A549 (cell line): ENCODE results near the gene TSPAN4. TPM values are rescaled to one million over a fixed set of nuclear protein-coding genes. Genes with fewer than 3 reads are reported as not detected.

Experiments
- ATAC-seq, 2 experiments: fragments of 200-7000 bp in 1 of 2; fragments of >200 bp in 1 of 2; cut with Nextera tagmentation in 1 of 2; cut with Tn5 transposase in 1 of 2; 3 replicates each; pipeline versions ENCODE4 v1.8.0 to v1.9.1; 2018 to 2020; ENCODE audit warnings: mild to moderate bottlenecking in 1 of 2, moderate library complexity in 1 of 2
- CTCF ChIA-PET: fragments of 300-600 bp; sonication (Branson Sonifier 250); formaldehyde crosslinking; extraction: SDS; loops from one replicate; lab custom pipeline; 2021; ENCODE audit warnings: antibody characterized with exemption, inconsistent platforms; lab: Yijun Ruan, JAX
- POLR2A ChIA-PET: fragments of 350-600 bp; formaldehyde crosslinking; extraction: SDS; loops from one replicate; lab custom pipeline; 2021; ENCODE audit warnings: antibody characterized with exemption, inconsistent platforms; lab: Yijun Ruan, JAX
- DNase-seq, 2 experiments: peaks; one replicate each; pipeline versions ENCODE4 v3.0.0 to v3.0.0-alpha.2; 2011 to 2016; ENCODE audit warnings: low read depth in 1 of 2, low spot score in 1 of 2
- FAIRE-seq: peaks from 2 replicates; lab custom pipeline; 2011; peaks lifted over from hg19 to GRCh38; lab: Jason Lieb, UNC
- H3K27ac ChIP-seq, 2 experiments: fragments of >200 bp; sonication (Bioruptor Twin); formaldehyde crosslinking; 3 replicates each; pipeline ENCODE4 v1.5.1; 2016 to 2017
- H3K4me1 ChIP-seq: fragments of >200 bp; sonication (Bioruptor Twin); formaldehyde crosslinking; 3 replicates; pipeline ENCODE4 v1.6.1; 2016
- H3K4me2 ChIP-seq: fragments of >200 bp; sonication (Bioruptor Twin); formaldehyde crosslinking; 3 replicates; pipeline ENCODE4 v1.6.1; 2016
- H3K4me3 ChIP-seq: fragments of >200 bp; sonication (Bioruptor Twin); formaldehyde crosslinking; 3 replicates; pipeline ENCODE4 v1.5.1; 2016
- H3K9me3 ChIP-seq: fragments of >200 bp; sonication (Bioruptor Twin); formaldehyde crosslinking; 3 replicates; pipeline ENCODE4 v1.6.1; 2016
- BHLHE40 ChIP-seq: IDR thresholded peaks from 2 replicates; pipeline ENCODE4 v1.6.1; 2012; ENCODE audit warnings: low read depth, low read length, inconsistent platforms
- CBX8 ChIP-seq: fragments of 200-600 bp; sonication (generic); IDR thresholded peaks from 2 replicates; pipeline ENCODE4 v1.6.1; 2016
- CHD4 ChIP-seq: fragments of 200-600 bp; sonication (generic); IDR thresholded peaks from 2 replicates; pipeline ENCODE4 v1.6.1; 2016; ENCODE audit warnings: antibody characterized with exemption, mild to moderate bottlenecking, borderline replicate concordance
- EHF ChIP-seq: fragments of 250-450 bp; sonication (Bioruptor Pico); IDR thresholded peaks from 2 replicates; pipeline ENCODE4 v1.5.0; 2020; ENCODE audit warnings: mild to moderate bottlenecking
- EHMT2 ChIP-seq: fragments of 200-600 bp; sonication (generic); IDR thresholded peaks from 2 replicates; pipeline ENCODE4 v1.6.1; 2016; ENCODE audit warnings: antibody characterized with exemption, low read depth, mild to moderate bottlenecking, moderate library complexity
- EP300 ChIP-seq, 2 experiments: fragments of >200 bp; sonication (Bioruptor Twin); formaldehyde crosslinking; IDR thresholded peaks; 2 replicates in 1 of 2; 3 replicates in 1 of 2; pipeline ENCODE4 v1.6.1; 2016 to 2017
- FOSB ChIP-seq: fragments of 250-450 bp; sonication (Bioruptor Pico); IDR thresholded peaks from 2 replicates; pipeline ENCODE4 v1.5.0; 2020; ENCODE audit warnings: mild to moderate bottlenecking, moderate library complexity
- FOSL2 ChIP-seq, 2 experiments: fragments of 450-650 bp in 1 of 2; fragments of >200 bp in 1 of 2; sonication (Bioruptor Twin) in 1 of 2; formaldehyde crosslinking; IDR thresholded peaks; 2 replicates each; pipeline versions ENCODE4 v1.5.0 to v1.6.1; 2016 to 2020; ENCODE audit warnings: mild to moderate bottlenecking in 1 of 2, moderate library complexity in 1 of 2
- HEYL ChIP-seq: fragments of 250-450 bp; sonication (Bioruptor Pico); IDR thresholded peaks from 2 replicates; pipeline ENCODE4 v1.8.0; 2021; ENCODE audit warnings: mild to moderate bottlenecking, moderate library complexity
- HOXA7 ChIP-seq: fragments of 250-450 bp; sonication (Bioruptor Pico); IDR thresholded peaks from 2 replicates; pipeline ENCODE4 v1.5.0; 2020; ENCODE audit warnings: mild to moderate bottlenecking, moderate library complexity
- JUN ChIP-seq, 2 experiments: fragments of >200 bp; sonication (Bioruptor Twin); formaldehyde crosslinking; IDR thresholded peaks; 2 replicates in 1 of 2; 3 replicates in 1 of 2; pipeline ENCODE4 v1.6.1; 2016 to 2017
- JUNB ChIP-seq: fragments of >200 bp; sonication (Bioruptor Twin); formaldehyde crosslinking; IDR thresholded peaks from 2 replicates; pipeline ENCODE4 v1.6.1; 2016
- NFE2L2 ChIP-seq: fragments of 150-350 bp; conservative IDR thresholded peaks from 2 replicates; pipeline ENCODE4 v1.6.1; 2014; ENCODE audit warnings: low read length
- PHF8 ChIP-seq: fragments of 200-600 bp; sonication (generic); IDR thresholded peaks from 2 replicates; pipeline ENCODE4 v1.6.1; 2016; ENCODE audit warnings: low read depth, mild to moderate bottlenecking, antibody characterized with exemption, moderate library complexity, borderline replicate concordance
- POLR2A ChIP-seq: IDR thresholded peaks from 2 replicates; pipeline ENCODE4 v1.6.1; 2012; ENCODE audit warnings: mild to moderate bottlenecking, low read length
- POLR2AphosphoS2 ChIP-seq: conservative IDR thresholded peaks from 2 replicates; pipeline ENCODE4 v1.6.1; 2012; ENCODE audit warnings: low read length, improper control_type of control experiment, inconsistent platforms
- RAD21 ChIP-seq, 2 experiments: fragments of >200 bp in 1 of 2; sonication (Bioruptor Twin) in 1 of 2; formaldehyde crosslinking in 1 of 2; IDR thresholded peaks in 1 of 2; conservative IDR thresholded peaks in 1 of 2; 2 replicates in 1 of 2; 3 replicates in 1 of 2; pipeline ENCODE4 v1.6.1; 2012 to 2018; ENCODE audit warnings: inconsistent platforms in 1 of 2
- RARB ChIP-seq: fragments of 250-450 bp; sonication (Bioruptor Pico); IDR thresholded peaks from 2 replicates; pipeline ENCODE4 v1.8.0; 2021; ENCODE audit warnings: mild to moderate bottlenecking, moderate library complexity
- SMC3 ChIP-seq: fragments of >200 bp; sonication (Bioruptor Twin); formaldehyde crosslinking; IDR thresholded peaks from 3 replicates; pipeline ENCODE4 v1.6.1; 2018; ENCODE audit warnings: inconsistent platforms
- SREBF2 ChIP-seq: fragments of 450-650 bp; IDR thresholded peaks from 2 replicates; pipeline ENCODE4 v1.6.1; 2014; ENCODE audit warnings: mild to moderate bottlenecking, moderate library complexity
- TFCP2L1 ChIP-seq: fragments of 250-450 bp; sonication (Bioruptor Pico); IDR thresholded peaks from 2 replicates; pipeline ENCODE4 v1.5.0; 2021; ENCODE audit warnings: mild to moderate bottlenecking
- ZFP36 ChIP-seq: fragments of 450-650 bp; IDR thresholded peaks from 2 replicates; pipeline ENCODE4 v1.6.1; 2014; ENCODE audit warnings: borderline replicate concordance; ENCODE audit not compliant: partially characterized antibody
- ZSCAN20 ChIP-seq: fragments of 250-450 bp; sonication (Bioruptor Pico); IDR thresholded peaks from 2 replicates; pipeline ENCODE4 v1.8.0; 2022; ENCODE audit warnings: mild to moderate bottlenecking, moderate library complexity
- WGBS: methylation state at CpG from one replicate; pipeline ENCODE4 v1.1.6; 2017; ENCODE audit errors: missing lambda C conversion rate; 5-methylcytosine and 5-hydroxymethylcytosine counted together
- polyA plus RNA-seq, 4 experiments: library from polyadenylated mRNA; depleted of rRNA in 3 of 4; stranded (reverse); fragments of >200 nt; fragmentation: RNase III in 1 of 4; extraction: RNeasy Plus Mini Kit Qiagen cat#74134 plus additional on column Dnase treatment in 1 of 4; gene quantifications; 2 replicates in 3 of 4; 3 replicates in 1 of 4; pipeline ENCODE4 v1.2.3, GENCODE V29; 2011 to 2017
- TF ChIP-seq, protein P1 (sequence below): fragments of 450-650 bp; IDR thresholded peaks from 2 replicates; pipeline ENCODE4 v1.6.1; 2014; ENCODE audit warnings: antibody characterized with exemption
- TF ChIP-seq, protein P2 (sequence below): IDR thresholded peaks from 2 replicates; pipeline ENCODE4 v1.6.1; 2012
- TF ChIP-seq, protein P3 (sequence below): fragments of >200 bp; sonication (Bioruptor Twin); formaldehyde crosslinking; IDR thresholded peaks from 3 replicates; pipeline ENCODE4 v1.6.1; 2016

The TSPAN4 gene
- polyA plus RNA-seq, 2 of the 4 experiments (the other 2 are of a cell fraction), result 83.5 to 145 TPM

DNA sequence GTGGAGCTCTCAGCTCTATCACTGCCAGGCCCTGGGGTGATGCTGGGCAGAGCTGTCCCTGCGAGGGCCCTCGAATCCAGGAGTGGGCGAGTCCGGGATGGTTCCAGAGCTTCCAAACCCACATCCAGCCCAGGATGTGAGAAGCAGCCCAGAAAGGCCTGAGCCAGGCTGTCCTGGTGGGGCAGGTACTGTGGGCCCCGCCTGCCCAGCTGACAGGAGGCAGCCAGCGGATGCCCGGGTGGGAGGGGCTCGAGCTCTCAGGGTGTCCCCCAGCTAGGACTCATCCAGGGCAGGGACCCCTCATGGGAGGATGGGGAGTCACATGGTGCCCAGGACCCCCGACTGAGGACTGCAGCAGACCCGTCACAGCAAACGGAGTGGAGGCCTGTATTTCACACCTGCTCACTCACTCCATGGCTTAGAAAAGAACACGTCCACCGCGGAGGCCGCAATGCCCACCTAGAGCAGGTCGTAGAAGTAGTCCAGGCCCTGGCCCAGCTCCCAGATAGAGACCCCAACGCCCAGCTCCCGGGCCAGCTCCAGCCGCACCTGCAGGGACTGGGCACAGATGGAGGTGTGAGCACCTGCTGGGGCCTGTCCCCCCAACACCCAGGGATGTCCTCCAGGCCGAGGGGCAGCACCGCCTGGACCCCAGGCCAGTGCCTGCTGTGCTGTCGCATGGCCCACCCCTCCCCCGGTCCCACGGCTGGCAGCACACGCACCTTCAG is 26.9 kb downstream of the TSPAN4 start:
- ATAC-seq, result peak in 1 of 2 experiments; percentile 2; a peak in 3 of 6 replicates
- Histone ChIP-seq H3K9me3 (no peaks in the 10 kb centered on the region), H3K4me2 (no peak overlapping the region), H3K4me1 (peaks cover 24% of the 10 kb centered on the region; the same call in 2 of the 3 replicates), H3K4me3 (no peak overlapping the region), H3K27ac (no peak overlapping the region)
- CTCF ChIA-PET, result interaction anchor here (0.8 to 5.2 kb wide), 13 partner anchors 9 to 187 kb away, joined by 3 to 25 read pairs (median 4); partner anchors contain the start of gene AP2A2
- POLR2A ChIA-PET, result interaction anchor here (1.7 kb wide), 1 partner anchor 25 kb away, joined by 6 read pairs; no protein-coding TSS in a partner anchor
- WGBS, result 88% methylated on average over 14 of the region's 25 CpGs
- TF ChIP-seq FOSL2 (IDR thresholded peaks at IDR 0.05) (no peak), FOSL2 (CRISPR knock-in tag; IDR thresholded peaks at IDR 0.05) (no peak), RAD21 (conservative IDR thresholded peaks at IDR 0.05 in 1 of 2, IDR thresholded peaks at IDR 0.05 in 1 of 2) (no peak), ZFP36 (no peak), HEYL (CRISPR knock-in tag) (no peak), POLR2AphosphoS2 (no peak), PHF8 (no peak), ZSCAN20 (CRISPR knock-in tag) (no peak), CHD4 (no peak), HOXA7 (no peak), EP300 (IDR thresholded peaks at IDR 0.05) (no peak), POLR2A (no peak), NFE2L2 (no peak), BHLHE40 (no peak), JUNB (no peak), TFCP2L1 (no peak)
- TF ChIP-seq, protein P1, sequence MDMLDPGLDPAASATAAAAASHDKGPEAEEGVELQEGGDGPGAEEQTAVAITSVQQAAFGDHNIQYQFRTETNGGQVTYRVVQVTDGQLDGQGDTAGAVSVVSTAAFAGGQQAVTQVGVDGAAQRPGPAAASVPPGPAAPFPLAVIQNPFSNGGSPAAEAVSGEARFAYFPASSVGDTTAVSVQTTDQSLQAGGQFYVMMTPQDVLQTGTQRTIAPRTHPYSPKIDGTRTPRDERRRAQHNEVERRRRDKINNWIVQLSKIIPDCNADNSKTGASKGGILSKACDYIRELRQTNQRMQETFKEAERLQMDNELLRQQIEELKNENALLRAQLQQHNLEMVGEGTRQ, result no peak
- TF ChIP-seq, protein P2, sequence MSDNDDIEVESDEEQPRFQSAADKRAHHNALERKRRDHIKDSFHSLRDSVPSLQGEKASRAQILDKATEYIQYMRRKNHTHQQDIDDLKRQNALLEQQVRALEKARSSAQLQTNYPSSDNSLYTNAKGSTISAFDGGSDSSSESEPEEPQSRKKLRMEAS, result no peak
- DNase-seq, result no peak
- FAIRE-seq, result no peak

DNA sequence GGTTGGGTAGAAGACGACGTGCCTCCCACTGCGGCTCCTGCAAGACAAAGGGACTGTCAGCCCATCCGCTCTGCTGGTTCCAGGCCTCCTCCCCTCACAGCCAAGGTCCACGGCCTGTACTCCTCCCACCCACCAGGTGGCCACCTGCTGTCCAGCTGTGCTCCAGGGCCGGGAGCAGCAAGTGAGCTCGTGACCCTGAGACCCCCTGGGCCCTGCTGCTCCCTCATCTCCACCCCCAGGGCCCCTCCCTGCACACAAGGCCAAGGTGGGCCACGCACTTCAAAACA is 27.4 kb downstream of the TSPAN4 start:
- ATAC-seq (peak; percentile 35 to 48; a peak in 5 of 6 replicates), DNase-seq (no peak), FAIRE-seq (no peak)
- WGBS, result 82% methylated on average over 6 of the region's 8 CpGs
- H3K4me1 ChIP-seq, result peaks cover 24% of the 10 kb centered on the region; the same call in 2 of the 3 replicates
- TF ChIP-seq SMC3 (0 out of 3 replicates have a peak, but pooled peaks have one; percentile 36), SREBF2 (no peak), RARB (CRISPR knock-in tag) (no peak), POLR2AphosphoS2 (no peak), CBX8 (no peak), EHF (no peak), JUN (IDR thresholded peaks at IDR 0.05) (no peak)
- no peak overlapping the region for H3K4me2 ChIP-seq
- H3K27ac ChIP-seq, result no peak overlapping the region
- no peak overlapping the region for H3K4me3 ChIP-seq
- no peaks in the 10 kb centered on the region for H3K9me3 ChIP-seq
- POLR2A ChIA-PET, result interaction anchor here (1.7 kb wide), 1 partner anchor 26 kb away, joined by 6 read pairs; no protein-coding TSS in a partner anchor
- CTCF ChIA-PET, result interaction anchor here (0.8 to 3.3 kb wide), 9 partner anchors 9 to 183 kb away, joined by 3 to 14 read pairs (median 4); partner anchors contain the start of gene AP2A2

DNA sequence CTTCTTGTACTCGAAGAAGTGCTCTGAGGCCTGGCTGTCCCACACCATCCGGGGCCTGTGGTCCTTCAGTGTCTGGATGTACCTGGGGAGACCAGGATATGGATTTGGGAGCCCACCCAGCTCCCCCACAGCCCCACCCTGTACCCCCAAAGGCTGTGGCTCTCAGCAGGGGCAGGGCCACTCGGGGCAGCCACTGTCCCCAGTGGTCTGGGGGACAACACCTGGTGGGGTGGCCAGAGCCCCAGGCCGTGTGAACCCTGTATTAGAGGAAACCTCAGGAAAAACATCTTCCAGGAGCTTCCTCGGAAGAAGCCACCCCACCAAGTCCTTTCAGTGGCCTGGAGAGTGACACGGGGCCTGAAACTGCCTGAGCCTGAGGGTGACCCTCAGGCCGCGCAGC is 27.8 kb downstream of the TSPAN4 start:
- FAIRE-seq (no peak), ATAC-seq (peak in 1 of 2 experiments; percentile 0; a peak in 2 of 6 replicates), DNase-seq (no peak)
- Histone ChIP-seq H3K4me1 (peaks cover 21% of the 10 kb centered on the region; the same call in 2 of the 3 replicates), H3K4me3 (no peak overlapping the region), H3K27ac (no peak overlapping the region), H3K9me3 (no peaks in the 10 kb centered on the region), H3K4me2 (no peak overlapping the region)
- TF ChIP-seq FOSB (CRISPR knock-in tag), result no peak
- no peak for TF ChIP-seq JUN (IDR thresholded peaks at IDR 0.05)
- no peak for TF ChIP-seq POLR2A
- TF ChIP-seq EHF, result no peak
- no peak for TF ChIP-seq EHMT2
- TF ChIP-seq, protein P3, sequence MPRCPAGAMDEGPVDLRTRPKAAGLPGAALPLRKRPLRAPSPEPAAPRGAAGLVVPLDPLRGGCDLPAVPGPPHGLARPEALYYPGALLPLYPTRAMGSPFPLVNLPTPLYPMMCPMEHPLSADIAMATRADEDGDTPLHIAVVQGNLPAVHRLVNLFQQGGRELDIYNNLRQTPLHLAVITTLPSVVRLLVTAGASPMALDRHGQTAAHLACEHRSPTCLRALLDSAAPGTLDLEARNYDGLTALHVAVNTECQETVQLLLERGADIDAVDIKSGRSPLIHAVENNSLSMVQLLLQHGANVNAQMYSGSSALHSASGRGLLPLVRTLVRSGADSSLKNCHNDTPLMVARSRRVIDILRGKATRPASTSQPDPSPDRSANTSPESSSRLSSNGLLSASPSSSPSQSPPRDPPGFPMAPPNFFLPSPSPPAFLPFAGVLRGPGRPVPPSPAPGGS, result no peak
- 98% methylated on average over 7 of the region's 8 CpGs for WGBS
- POLR2A ChIA-PET, result interaction anchor here (1.7 kb wide), 1 partner anchor 26 kb away, joined by 6 read pairs; no protein-coding TSS in a partner anchor
- CTCF ChIA-PET, result interaction anchor here (0.8 to 3.3 kb wide), 10 partner anchors 9 to 183 kb away, joined by 3 to 14 read pairs (median 4); partner anchors contain the start of gene AP2A2
